Heart right ventricle (tissue), 16 donors: Measurements from ENCODE around the gene GAK. TPM values are rescaled to one million over a fixed set of nuclear protein-coding genes. Genes with fewer than 3 reads are reported as not detected.

ENCODE experiments used
- ATAC-seq, 8 donors: fragments of 200-7000 bp; cut with Tn5 transposase; one replicate each; pipeline ENCODE4 v1.9.1; 2020; ENCODE audit warnings: mild to moderate bottlenecking in 8 of 8, moderate library complexity in 8 of 8, moderate number of reproducible peaks in 1 of 8
- DNase-seq, 2 donors: peaks; one replicate each; pipeline ENCODE4 v3.0.0-alpha.2; 2020
- H3K27ac ChIP-seq, 10 donors: fragments of 200-600 bp; sonication (generic) in 2 of 10; one replicate each; pipeline versions ENCODE4 v1.5.0 to v1.8.0; 2020 to 2022; ENCODE audit warnings: mild to moderate bottlenecking in 3 of 10
- H3K27me3 ChIP-seq, 7 donors: fragments of 200-600 bp; one replicate each; pipeline ENCODE4 v1.8.0; 2021 to 2022; ENCODE audit warnings: mild to moderate bottlenecking in 2 of 7
- H3K36me3 ChIP-seq, 9 donors: fragments of 200-600 bp; sonication (generic) in 1 of 9; one replicate each; pipeline versions ENCODE4 v1.5.0 to v1.8.0; 2020 to 2022; ENCODE audit warnings: mild to moderate bottlenecking in 2 of 9
- H3K4me1 ChIP-seq, 9 donors: fragments of 200-600 bp; sonication (generic) in 1 of 9; one replicate each; pipeline versions ENCODE4 v1.5.0 to v1.8.0; 2020 to 2022; ENCODE audit warnings: mild to moderate bottlenecking in 4 of 9
- H3K4me3 ChIP-seq, 10 donors: fragments of 200-600 bp; sonication (generic) in 2 of 10; one replicate each; pipeline versions ENCODE4 v1.5.0 to v1.8.0; 2020 to 2022; ENCODE audit warnings: mild to moderate bottlenecking in 7 of 10, moderate library complexity in 2 of 10
- H3K9me3 ChIP-seq, 11 donors: fragments of 200-600 bp in 10 of 11; sonication (generic) in 2 of 11; one replicate each; pipeline versions ENCODE4 v1.5.0 to v1.8.0; 2013 to 2022; ENCODE audit warnings: mild to moderate bottlenecking in 2 of 11, control low read depth in 1 of 11, moderate library complexity in 1 of 11
- WGBS, 2 donors: extraction: QIAGEN DNeasy Blood & Tissue Kit; methylation state at CpG; one replicate each; pipeline ENCODE4 v1.1.7; 2013; ENCODE audit warnings: inconsistent platforms in 1 of 2; 5-methylcytosine and 5-hydroxymethylcytosine counted together
- intact Hi-C, 10 donors: fragments of 100-400 bp; cut with DNase I; formaldehyde crosslinking; loops; one replicate each; pipeline versions ENCODE4 v1.11.1 to v1.14.2; 2022
- polyA plus RNA-seq, 2 donors: library from polyadenylated mRNA; stranded (reverse); fragments of 200-250 nt; gene quantifications; one replicate each; pipeline ENCODE4 v1.2.3, GENCODE V29; 2013
- total RNA-seq, 10 donors: library from RNA; stranded (reverse); fragmentation: NEBNext Ultra II Directional in 3 of 10; extraction: Animal tissue kit (Norgen Biotek cat#: 25700) in 3 of 10; gene quantifications; one replicate each; pipeline versions ENCODE4 v1.2.1 to v1.2.4, GENCODE V29; 2021 to 2023
- TF ChIP-seq, protein P1 (sequence below), 9 donors: fragments of 200-600 bp; sonication (generic) in 2 of 9; IDR thresholded peaks; one replicate each; pipeline versions ENCODE4 v1.5.0 to v1.8.0; 2021 to 2022; ENCODE audit warnings: antibody characterized with exemption in 9 of 9, mild to moderate bottlenecking in 5 of 9, moderate library complexity in 1 of 9
- donor health status: Arrhythmogenic right ventricular cardiomyopathy.
- donor health status: ischemic (EF 13 %, LVEDD 7.1; RV severe dilation, severe dysfunction).
- donor health status: healthy with polysubstance abuse.
- donor health status: DM: no; HTN: yes; CAD: no.
- donor health status: DM: no; HTN: no; CAD: no.
- donor health status: ischemic (EF 25% LVEDD 6.9; RV normal size, moderate dysfunction).
- donor health status: ischemic (EF 25% LVEDD 5.7; RV mildly dilated, moderate dysfunction).
- donor health status: healthy.
- donor health status: DM: yes; HTN: yes; CAD: no.
- donor health status: Ischemic cardiomyopathy.
- donor health status: ischemic (EF 35%, LVEDD 5.7; RV mildly dilated, moderate dysfunction).
- donor health status: nonischemic (EF 11% LVEDD 7.7; RV severe dilation, severe dysfunction).
- donor health status: DM: yes; HTN: yes; CAD: no.
- donor health status: PGD.
- donor health status: ischemic (EF 29% LVEDD 5.4; RV normal size, mild dysfunction).
- donor health status: nonischemic (EF 23%, LVEDD 6.1; RV moderate dilation, normal function).

GAK gene
- total and polyA plus RNA-seq, 12 donors, result 21.0 to 105 (median 29.2) TPM

DNA sequence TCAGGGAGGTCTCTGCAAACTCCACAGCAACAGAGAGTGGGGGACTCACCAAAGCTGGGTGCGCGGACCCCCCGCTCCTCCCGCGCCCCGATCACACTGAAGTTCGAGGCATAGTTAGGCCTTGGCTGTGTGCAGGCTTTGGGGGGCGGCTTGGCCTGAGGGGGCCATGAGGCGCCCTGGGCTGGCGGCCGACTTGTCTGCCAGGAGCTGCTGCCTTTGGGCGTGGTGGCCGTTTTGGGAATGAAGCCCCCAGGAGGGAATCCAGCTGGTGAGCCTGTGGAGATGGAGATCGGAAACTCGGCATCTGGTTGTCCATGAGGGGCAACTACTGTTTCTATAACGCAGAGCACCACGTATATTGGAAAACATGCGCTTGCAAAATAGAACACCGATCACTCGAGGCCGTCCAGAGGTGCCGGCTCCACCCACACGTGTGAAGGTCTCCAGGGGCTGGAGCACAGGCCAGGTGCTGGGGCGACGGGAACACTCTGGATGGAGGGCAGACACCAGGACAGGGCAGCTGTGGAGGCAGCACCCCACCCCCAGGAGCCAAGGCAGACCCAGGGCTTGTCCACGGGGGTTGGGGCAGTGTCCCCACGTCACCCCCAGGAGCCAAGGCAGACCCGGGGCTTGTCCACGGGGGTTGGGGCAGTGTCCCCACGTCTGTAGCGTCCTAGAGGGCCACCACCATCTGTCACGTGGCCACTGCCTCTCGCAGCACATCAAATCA is 80.2 kb downstream of the GAK start:
- H3K27ac ChIP-seq, result no peak overlapping the region
- intact Hi-C loops, result no loop called here
- ATAC-seq (no peak), DNase-seq (no peak)
- 96% methylated on average over 33 of the region's 33 CpGs for WGBS, 2 donors
- peaks cover 0 to 80% (median 18%) of the 10 kb centered on the region in 9 donors for H3K36me3 ChIP-seq
- no peak overlapping the region for H3K4me3 ChIP-seq
- TF ChIP-seq, protein P1, sequence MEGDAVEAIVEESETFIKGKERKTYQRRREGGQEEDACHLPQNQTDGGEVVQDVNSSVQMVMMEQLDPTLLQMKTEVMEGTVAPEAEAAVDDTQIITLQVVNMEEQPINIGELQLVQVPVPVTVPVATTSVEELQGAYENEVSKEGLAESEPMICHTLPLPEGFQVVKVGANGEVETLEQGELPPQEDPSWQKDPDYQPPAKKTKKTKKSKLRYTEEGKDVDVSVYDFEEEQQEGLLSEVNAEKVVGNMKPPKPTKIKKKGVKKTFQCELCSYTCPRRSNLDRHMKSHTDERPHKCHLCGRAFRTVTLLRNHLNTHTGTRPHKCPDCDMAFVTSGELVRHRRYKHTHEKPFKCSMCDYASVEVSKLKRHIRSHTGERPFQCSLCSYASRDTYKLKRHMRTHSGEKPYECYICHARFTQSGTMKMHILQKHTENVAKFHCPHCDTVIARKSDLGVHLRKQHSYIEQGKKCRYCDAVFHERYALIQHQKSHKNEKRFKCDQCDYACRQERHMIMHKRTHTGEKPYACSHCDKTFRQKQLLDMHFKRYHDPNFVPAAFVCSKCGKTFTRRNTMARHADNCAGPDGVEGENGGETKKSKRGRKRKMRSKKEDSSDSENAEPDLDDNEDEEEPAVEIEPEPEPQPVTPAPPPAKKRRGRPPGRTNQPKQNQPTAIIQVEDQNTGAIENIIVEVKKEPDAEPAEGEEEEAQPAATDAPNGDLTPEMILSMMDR (IDR thresholded peaks at IDR 0.05), result no peak
- no peaks in the 10 kb centered on the region for H3K27me3 ChIP-seq
- no peaks in the 10 kb centered on the region for H3K4me1 ChIP-seq
- no peaks in the 10 kb centered on the region for H3K9me3 ChIP-seq

DNA sequence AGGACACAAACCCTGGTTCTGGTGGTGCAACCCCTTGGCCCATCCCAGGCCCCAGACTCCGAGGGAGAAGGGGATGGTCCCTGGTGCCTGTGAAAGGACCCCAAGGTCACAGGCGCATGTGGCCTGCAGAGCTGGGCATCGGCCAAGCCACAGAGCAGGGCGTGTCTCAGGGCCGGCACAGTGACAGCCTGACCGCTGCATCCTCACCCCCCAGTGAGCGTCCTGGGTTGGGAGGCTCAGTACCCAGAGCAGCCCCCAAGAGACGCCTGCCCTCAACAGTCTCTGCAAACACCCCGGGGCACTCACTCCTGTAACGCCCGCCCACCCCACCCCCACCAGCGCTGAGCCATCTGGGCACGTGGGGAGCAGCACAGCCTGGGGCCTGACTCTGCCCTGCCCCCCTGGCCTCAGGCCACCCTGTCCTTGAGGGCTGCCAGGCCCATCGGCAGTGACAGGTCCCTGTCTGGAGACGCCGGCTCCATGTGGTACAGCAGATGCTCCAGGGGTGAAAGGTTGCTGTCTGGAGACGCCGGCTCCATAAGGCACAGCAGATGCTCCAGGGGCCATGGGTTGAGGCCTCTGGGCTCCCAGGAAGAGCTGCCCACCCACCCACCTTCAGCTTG is 81.7 kb downstream of the GAK start:
- TF ChIP-seq, protein P1 (IDR thresholded peaks at IDR 0.05), result no peak
- H3K27ac ChIP-seq, result no peak overlapping the region
- WGBS, 2 donors, result 84 to 88% methylated on average over 18 of the region's 18 CpGs
- intact Hi-C loops, result no loop called here
- peaks cover 0 to 72% (median 18%) of the 10 kb centered on the region in 9 donors for H3K36me3 ChIP-seq
- no peaks in the 10 kb centered on the region for H3K27me3 ChIP-seq
- H3K4me1 ChIP-seq, result no peaks in the 10 kb centered on the region
- no peaks in the 10 kb centered on the region for H3K9me3 ChIP-seq
- ATAC-seq, result peak in 1 of 8 donors; percentile 6
- H3K4me3 ChIP-seq, result no peak overlapping the region
- DNase-seq, result no peak

DNA sequence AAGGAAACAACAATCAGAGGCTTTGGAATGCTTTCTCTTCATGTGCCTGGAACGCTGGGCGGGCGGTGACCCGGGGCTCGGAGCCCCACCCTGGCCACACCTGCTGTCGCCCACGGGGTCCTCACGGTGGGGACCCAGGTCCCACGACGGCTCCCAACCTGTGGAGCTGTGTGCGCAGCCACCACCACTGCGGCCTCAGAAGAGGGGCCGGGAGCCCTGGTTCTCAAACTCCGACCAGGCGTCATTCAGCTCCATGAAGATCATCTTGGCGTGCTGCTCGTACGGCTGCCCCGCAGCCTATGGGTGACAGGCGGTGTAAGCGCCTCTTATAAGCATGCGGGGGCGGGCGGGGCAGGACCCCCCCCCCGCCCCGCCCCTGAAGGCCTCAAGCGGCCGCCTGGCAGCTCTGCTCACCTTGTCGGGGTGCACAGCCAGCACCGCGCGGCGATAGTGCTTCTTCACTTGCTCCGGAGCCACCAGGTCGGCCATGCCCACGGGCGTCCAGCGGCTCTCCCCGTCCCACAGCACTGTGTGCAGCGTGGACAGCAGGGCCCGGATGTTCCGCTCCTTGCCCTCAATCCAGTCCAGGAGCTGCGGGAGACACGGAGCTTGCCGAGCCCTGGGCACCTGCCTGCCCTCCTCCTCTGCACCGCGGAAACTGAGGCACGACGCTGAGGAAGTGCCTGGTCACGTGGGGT is 82.5 kb downstream of the GAK start:
- Histone ChIP-seq H3K9me3 (peaks cover 0 to 4% (median 0%) of the 10 kb centered on the region in 11 donors), H3K4me1 (no peaks in the 10 kb centered on the region), H3K27ac (no peak overlapping the region), H3K27me3 (no peaks in the 10 kb centered on the region), H3K36me3 (peaks cover 0 to 64% (median 18%) of the 10 kb centered on the region in 9 donors), H3K4me3 (no peak overlapping the region)
- DNase-seq (no peak), ATAC-seq (no peak)
- intact Hi-C loops, result no loop called here
- 96 to 97% methylated on average over 50 of the region's 50 CpGs for WGBS, 2 donors
- TF ChIP-seq, protein P1 (IDR thresholded peaks at IDR 0.05), result no peak

- DNase-seq, result no peak
- intact Hi-C loops, result no loop called here
These were observed 83.2 kb downstream of the GAK start for GRCh38 chr4:848803-849477.

More at GRCh38 chr4:848803-849477, 83.2 kb downstream of the GAK start:
- no peak overlapping the region for H3K27ac ChIP-seq
- H3K36me3 ChIP-seq, result peaks cover 0 to 57% (median 13%) of the 10 kb centered on the region in 9 donors
- peak in 1 of 8 donors; percentile 27 for ATAC-seq
- H3K27me3 ChIP-seq, result no peaks in the 10 kb centered on the region
- no peaks in the 10 kb centered on the region for H3K4me1 ChIP-seq
- H3K4me3 ChIP-seq, result no peak overlapping the region
- TF ChIP-seq, protein P1 (IDR thresholded peaks at IDR 0.05), result no peak
- 88 to 89% methylated on average over 27 of the region's 27 CpGs for WGBS, 2 donors
- peaks cover 0 to 11% (median 0%) of the 10 kb centered on the region in 11 donors for H3K9me3 ChIP-seq
